Ammon's horn (tissue), 1 donor: ENCODE results near the gene FAM193A.
"Not testable (repeated sequence)": the region's sequence is repeated elsewhere in the genome, so short reads cannot be mapped to it uniquely, and the experiment has no call there.

Experiments
- DNase-seq: peaks from one replicate; pipeline ENCODE4 v3.0.0-alpha.2; 2016; ENCODE audit warnings: low spot score

The FAM193A gene

DNA sequence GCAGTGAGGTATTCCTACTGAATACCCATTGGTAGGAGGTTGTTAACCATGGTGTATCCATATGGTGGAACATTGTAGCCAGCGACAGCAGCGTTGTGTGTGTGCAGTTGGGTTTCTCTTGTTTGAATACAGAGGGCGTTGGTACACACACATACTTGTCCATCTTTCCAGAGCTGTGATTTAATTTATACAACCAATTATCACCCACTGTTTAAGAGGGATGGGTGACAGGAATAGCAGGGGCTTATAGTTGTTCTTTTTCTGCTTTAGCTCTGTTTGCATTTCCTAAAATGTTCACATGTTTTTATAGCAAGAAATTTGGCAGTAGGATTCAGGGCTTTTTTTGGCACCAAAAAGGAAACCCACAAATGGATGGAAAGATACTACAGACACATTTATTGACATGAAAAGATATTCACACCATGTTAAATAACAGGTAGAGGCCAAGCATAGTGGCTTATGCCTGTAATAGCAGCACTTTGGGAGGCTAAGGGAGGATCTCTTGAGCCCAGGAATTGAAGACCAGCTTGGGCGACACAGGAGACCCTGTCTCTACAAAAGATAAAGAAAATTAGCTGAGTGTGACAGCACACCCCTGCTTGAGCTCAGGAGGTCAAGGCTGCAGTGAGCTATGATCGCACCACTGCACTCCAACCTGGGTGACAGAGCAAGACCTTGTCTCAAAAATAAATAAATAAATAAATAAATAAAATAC, 159.1 kb downstream of the FAM193A start:
- DNase-seq: no peak

- no peak for DNase-seq
Measured at GRCh38 chr4:2696423-2696822, 160.0 kb downstream of the FAM193A start.

DNA sequence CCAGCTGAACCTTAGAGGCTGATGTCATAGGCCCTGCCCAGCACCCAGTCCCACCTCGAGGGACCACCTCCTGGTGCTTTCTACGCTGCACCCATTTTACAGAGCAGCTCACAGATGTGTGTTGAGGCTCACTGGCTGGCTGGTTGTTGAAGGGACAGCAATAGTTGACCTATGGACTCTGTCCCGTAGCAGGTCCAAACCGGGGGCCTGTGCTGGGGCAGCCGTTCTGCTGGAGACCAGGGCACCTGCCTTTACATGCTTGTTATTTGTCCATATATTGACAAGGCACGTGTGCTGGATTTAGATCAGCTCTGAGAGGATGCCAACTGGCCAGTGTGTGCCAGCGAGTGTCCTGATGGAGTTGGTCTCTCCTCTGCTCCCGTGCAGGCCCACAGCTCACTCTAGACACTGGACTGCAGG, 161.6 kb downstream of the FAM193A start:
- no peak for DNase-seq

- peak; percentile 37 for DNase-seq
Measured at GRCh38 chr4:2698504-2698903, 162.1 kb downstream of the FAM193A start.

- DNase-seq: no peak
Measured at GRCh38 chr4:2698951-2699505, 162.6 kb downstream of the FAM193A start.

DNA sequence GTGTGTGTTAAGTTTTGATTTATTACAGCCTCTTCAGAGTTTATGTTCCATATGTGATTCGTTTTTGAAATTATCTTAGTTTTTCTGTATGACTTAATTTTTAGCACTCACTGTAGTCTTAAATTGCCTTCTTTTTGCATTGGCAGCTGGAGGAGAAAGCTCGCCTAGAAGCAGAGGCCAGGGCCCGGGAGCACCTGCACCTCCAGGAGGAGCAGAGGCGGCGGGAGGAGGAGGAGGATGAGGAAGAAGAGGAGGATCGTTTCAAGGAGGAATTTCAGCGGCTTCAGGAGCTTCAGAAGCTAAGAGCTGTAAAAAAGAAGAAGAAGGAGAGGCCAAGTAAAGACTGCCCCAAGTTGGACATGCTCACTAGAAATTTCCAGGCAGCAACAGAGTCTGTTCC, 163.1 kb downstream of the FAM193A start:
- no peak for DNase-seq

- DNase-seq: no peak
Measured at GRCh38 chr4:2700031-2700430, 163.6 kb downstream of the FAM193A start.

DNA sequence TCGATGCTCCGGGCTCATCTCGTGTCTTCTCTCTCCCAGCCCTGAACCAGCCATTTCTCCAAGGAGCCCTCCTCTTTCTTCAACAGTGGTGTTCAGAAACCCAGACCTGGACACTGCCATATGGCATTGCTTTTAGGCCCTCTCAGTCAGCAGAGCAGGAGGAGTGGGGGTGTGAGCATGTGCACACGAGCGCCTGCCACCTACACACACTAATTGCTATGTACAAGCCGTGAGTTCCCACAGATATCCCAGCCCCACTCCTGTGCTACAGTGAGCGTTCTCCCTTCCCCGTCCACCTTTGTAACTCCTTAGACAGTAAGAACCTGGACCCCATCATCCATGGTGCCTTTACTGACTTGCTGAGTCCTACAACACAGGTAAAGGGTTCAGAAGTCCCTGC, 165.9 kb downstream of the FAM193A start:
- peak; percentile 56 for DNase-seq

- no peak for DNase-seq
Measured at GRCh38 chr4:2702770-2703169, 166.3 kb downstream of the FAM193A start.

- no peak for DNase-seq
Measured at GRCh38 chr4:2712261-2712842, 175.9 kb downstream of the FAM193A start.

- DNase-seq: no peak
Measured at GRCh38 chr4:2713337-2713736, 176.9 kb downstream of the FAM193A start.

DNA sequence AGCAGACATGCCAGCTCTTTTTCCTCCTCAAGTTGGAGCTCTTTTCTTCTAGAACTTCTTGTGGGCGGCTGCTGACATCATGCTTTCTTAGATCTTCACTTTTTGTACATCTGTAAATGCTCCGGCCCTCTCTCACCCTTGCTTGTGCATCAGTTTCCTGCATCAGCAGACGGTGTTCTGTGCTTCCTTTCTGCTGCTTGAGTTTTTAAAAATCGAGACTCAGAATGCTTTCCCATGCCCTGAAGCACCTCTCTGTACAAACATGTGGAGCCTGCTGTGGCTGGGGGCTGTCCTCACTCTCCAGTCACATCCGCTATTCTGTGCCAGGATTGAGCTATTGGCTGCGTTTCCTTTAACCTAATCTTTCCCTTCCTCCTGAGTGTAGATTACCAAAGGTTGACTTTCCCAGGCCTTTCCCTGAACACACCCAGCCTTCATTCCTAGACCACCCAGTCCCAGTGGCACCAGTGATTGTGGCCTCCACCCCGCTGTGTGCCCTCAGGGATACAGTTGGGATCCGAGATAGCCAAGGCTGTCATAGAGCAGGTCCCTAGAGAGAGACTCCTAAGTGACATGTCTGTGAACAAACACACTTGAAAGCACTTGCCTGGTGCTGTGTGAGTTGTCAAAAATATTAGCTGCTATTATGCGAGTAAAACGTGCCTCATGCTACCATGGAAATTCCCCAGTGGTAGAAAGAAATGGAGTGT, 177.8 kb downstream of the FAM193A start:
- DNase-seq: no peak

- no peak for DNase-seq
Measured at GRCh38 chr4:2714918-2715317, 178.5 kb downstream of the FAM193A start.

DNA sequence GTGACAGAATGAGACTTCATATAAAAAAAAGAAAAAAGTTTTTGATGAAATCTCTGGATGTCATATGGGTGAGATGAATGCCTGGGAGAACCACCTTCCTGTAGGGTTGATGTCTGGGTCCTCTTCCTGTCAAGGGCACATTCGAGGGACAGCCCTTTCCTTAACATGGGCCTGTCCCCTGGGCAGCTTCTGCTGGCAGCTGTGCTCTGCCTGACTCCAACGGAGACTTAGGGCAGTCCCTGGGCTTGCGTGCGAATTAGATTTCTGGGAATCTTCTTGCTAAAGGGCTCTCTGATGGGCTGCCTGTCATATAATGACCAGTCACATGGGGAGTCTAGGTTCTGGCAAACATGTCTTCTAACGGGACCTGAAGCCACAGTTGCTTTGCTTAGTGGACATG, 179.0 kb downstream of the FAM193A start:
- DNase-seq: no peak

GRCh38 chr4:2716236-2716635, 179.8 kb downstream of the FAM193A start:
- DNase-seq: no peak

DNA sequence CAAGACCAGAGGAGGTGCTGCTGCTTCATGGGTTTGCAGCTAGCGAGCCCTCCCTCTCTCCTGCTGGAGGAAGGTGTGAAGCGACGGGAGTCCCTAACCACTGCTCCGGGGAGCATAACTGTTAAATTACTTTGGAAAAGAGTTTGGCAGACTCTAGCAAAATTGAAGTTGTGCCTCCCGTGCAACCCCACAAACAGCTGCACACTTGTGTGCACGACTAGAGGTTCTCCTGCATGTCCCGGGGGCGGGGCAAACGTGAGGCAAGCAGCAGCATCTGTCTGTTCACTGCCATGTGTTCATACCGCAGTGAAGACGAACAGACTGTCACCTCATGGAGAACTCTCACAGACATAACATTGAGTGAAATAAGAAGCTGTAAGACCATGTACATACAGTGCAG, 185.1 kb downstream of the FAM193A start:
- no peak for DNase-seq

DNA sequence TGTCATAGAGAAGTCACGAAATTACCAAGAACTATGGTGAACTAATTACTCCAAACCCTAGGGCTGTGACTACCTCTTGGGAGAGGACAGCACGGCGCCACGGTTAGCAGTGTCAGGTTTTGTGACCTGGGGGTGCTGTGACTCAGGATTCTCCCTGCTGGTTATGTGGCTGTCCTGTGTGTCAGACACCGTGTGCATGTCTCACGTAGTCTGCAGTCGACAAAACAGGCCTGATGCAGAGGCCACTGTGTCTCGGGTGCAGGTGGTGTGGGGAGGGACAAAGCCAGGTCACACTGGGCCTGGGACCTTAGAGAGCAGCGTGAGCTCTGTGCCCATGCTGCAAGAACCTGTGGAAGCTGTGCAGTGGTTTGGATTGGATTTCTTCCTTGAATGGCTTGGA, 185.6 kb downstream of the FAM193A start:
- DNase-seq: no peak

GRCh38 chr4:2723751-2724150, 187.3 kb downstream of the FAM193A start:
- no peak for DNase-seq

- no peak for DNase-seq
Measured at GRCh38 chr4:2725380-2725779, 188.9 kb downstream of the FAM193A start.

DNA sequence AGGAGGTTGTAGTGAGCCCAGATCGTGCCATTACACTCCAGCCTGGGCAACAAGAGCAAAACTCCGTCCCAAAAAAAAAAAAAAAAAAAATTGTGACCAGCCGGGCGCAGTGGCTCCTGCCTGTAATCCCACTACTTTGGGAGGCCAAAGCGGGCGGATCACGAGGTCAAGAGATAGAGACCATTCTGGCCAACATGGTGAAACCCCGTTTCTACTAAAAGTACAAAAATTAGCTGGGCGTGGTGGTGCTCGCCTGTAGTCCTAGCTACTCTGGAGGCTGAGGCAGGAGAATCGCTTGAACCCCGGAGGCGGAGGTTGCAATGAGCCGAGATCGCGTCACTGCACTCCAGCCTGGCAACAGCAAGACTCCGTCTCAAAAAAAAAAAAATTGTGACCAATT, 190.4 kb downstream of the FAM193A start:
- not testable (repeated sequence) for DNase-seq

DNA sequence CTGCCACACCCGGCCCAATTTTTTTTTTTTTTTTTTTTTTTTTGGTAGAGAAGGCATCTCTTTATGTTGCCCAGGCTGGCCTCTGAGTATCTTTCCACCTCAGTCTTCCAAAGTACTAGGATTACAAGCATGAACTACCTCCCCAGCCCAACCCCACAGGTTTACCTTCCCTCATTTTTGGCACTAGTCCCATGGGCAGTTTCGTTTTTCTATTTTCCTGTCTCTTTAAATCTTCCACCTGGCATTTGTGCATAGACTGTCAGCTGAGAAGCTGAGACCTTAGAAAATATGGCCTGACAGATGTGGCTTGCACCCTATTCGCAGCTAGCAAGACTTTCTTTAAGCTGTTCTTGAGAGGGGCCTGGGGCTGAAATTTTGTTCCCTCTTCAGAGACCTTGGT, 191.8 kb downstream of the FAM193A start:
- DNase-seq: no peak

GRCh38 chr4:2728806-2729532, 192.5 kb downstream of the FAM193A start:
- DNase-seq: no peak

DNA sequence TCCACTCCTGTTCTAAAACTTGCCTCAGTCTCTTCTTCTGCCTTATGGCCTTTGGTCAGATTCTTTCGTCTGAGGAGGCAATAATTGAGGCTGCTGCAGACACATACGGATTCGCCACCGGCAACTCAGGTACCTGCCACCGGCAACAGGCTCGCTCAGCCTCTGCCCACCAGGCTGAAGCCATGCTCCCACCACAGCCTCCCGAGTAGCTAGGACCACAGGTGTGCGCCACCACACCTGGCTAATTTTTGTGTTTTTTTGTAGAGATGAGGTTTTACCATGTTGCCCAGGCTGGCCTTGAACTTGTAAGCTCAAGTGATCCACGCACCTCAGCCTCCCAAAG, 193.1 kb downstream of the FAM193A start:
- DNase-seq: no peak
